AML-193 (cell line): ENCODE measurements around the gene CALR3.
"Not testable (repeated sequence)": the region's sequence is repeated elsewhere in the genome, so short reads cannot be mapped to it uniquely, and the experiment has no call there.

Experiments
- DNase-seq, 2 experiments: peaks; one replicate each; lab custom pipeline; 2025; lab: John Stamatoyannopoulos, UW

The CALR3 gene

GRCh38 chr19:16457195-16457953 lies 38.6 kb downstream of the CALR3 start:
- no peak for DNase-seq

GRCh38 chr19:16456652-16457194 lies 39.2 kb downstream of the CALR3 start:
- no peak for DNase-seq

GRCh38 chr19:16455489-16455888 lies 40.5 kb downstream of the CALR3 start:
- no peak for DNase-seq

GRCh38 chr19:16454351-16454918 lies 41.5 kb downstream of the CALR3 start:
- no peak for DNase-seq

GRCh38 chr19:16452325-16452724 lies 43.6 kb downstream of the CALR3 start:
- no peak for DNase-seq

GRCh38 chr19:16449330-16449961 lies 46.5 kb downstream of the CALR3 start:
- peak; percentile 33 to 34 for DNase-seq

- DNase-seq = not testable (repeated sequence)
Measured at GRCh38 chr19:16448872-16449271, 47.1 kb downstream of the CALR3 start.

GRCh38 chr19:16446724-16447368 lies 49.1 kb downstream of the CALR3 start:
- peak; percentile 57 to 72 for DNase-seq

- DNase-seq = no peak
Measured at GRCh38 chr19:16446108-16446723, 49.8 kb downstream of the CALR3 start.

- DNase-seq = peak; percentile 62 to 71
Measured at GRCh38 chr19:16445238-16446107, 50.5 kb downstream of the CALR3 start.

- no peak for DNase-seq
Measured at GRCh38 chr19:16444269-16444600, 51.7 kb downstream of the CALR3 start.

- DNase-seq = no peak
Measured at GRCh38 chr19:16442386-16443276, 53.3 kb downstream of the CALR3 start.

GRCh38 chr19:16441661-16442162 lies 54.3 kb downstream of the CALR3 start:
- peak; percentile 22 to 27 for DNase-seq

- DNase-seq = no peak
Measured at GRCh38 chr19:16436780-16437332, 59.1 kb downstream of the CALR3 start.

- DNase-seq = no peak
Measured at GRCh38 chr19:16435999-16436650, 59.8 kb downstream of the CALR3 start.

GRCh38 chr19:16435238-16435917 lies 60.6 kb downstream of the CALR3 start:
- DNase-seq = no peak

- DNase-seq = no peak
Measured at GRCh38 chr19:16433986-16434385, 62.0 kb downstream of the CALR3 start.

GRCh38 chr19:16429759-16430091 lies 66.2 kb downstream of the CALR3 start:
- no peak for DNase-seq
